HEK293 (cell line): ENCODE data around the gene TLE2.

Source experiments
- CTCF ChIA-PET: fragments of 350-600 bp; formaldehyde crosslinking; extraction: SDS; loops from one replicate; lab custom pipeline; 2021; ENCODE audit warnings: antibody characterized with exemption; lab: Yijun Ruan, JAX
- POLR2A ChIA-PET: fragments of 300-600 bp; formaldehyde crosslinking; extraction: SDS; loops from one replicate; lab custom pipeline; 2020; ENCODE audit warnings: antibody characterized with exemption, inconsistent platforms; lab: Yijun Ruan, JAX
- H3K27ac ChIP-seq: fragments of 200-500 bp; sonication (Bioruptor generic); 2 replicates; pipeline ENCODE4 v1.5.1; 2014; ENCODE audit warnings: low read depth, low read length, control low read depth, inconsistent platforms; ENCODE audit errors: extremely low read depth
- H3K36me3 ChIP-seq, 2 experiments: fragments of 200-500 bp in 1 of 2; sonication (Bioruptor generic) in 1 of 2; 1 replicate in 1 of 2; 2 replicates in 1 of 2; pipeline ENCODE4 v1.5.1; 2014 to 2017; ENCODE audit warnings: inconsistent platforms in 2 of 2, low read length in 2 of 2; ENCODE audit not compliant: control insufficient read depth in 2 of 2, insufficient read depth in 1 of 2
- H3K4me1 ChIP-seq: fragments of 200-500 bp; sonication (Bioruptor generic); 2 replicates; pipeline ENCODE4 v1.5.1; 2014; ENCODE audit warnings: mild to moderate bottlenecking, low read length, inconsistent platforms; ENCODE audit not compliant: control insufficient read depth, insufficient read depth
- H3K4me3 ChIP-seq: 2 replicates; pipeline ENCODE4 v1.5.1; 2011; ENCODE audit warnings: low read depth, mild to moderate bottlenecking, control low read depth, low read length, moderate library complexity
- H3K9me3 ChIP-seq: fragments of 200-500 bp; sonication (Bioruptor generic); 2 replicates; pipeline ENCODE4 v1.5.1; 2014; ENCODE audit warnings: low read depth, low read length, inconsistent platforms; ENCODE audit not compliant: control insufficient read depth, insufficient read depth
- AEBP2 ChIP-seq: fragments of 450-650 bp; formaldehyde crosslinking; IDR thresholded peaks from 2 replicates; pipeline ENCODE4 v1.5.1; 2016; ENCODE audit warnings: missing biosample characterization, missing genetic modification characterization, borderline replicate concordance
- GLI4 ChIP-seq: fragments of 450-650 bp; formaldehyde crosslinking; IDR thresholded peaks from 2 replicates; pipeline ENCODE4 v1.5.1; 2016; ENCODE audit warnings: missing biosample characterization, missing genetic modification characterization
- HOXC10 ChIP-seq: sonication (generic); formaldehyde crosslinking; IDR thresholded peaks from 2 replicates; pipeline ENCODE4 v1.8.1; 2023; ENCODE audit warnings: mild to moderate bottlenecking, missing genetic modification reagents
- KLF10 ChIP-seq: fragments of 450-650 bp; IDR thresholded peaks from 2 replicates; pipeline ENCODE4 v1.5.1; 2018; ENCODE audit warnings: missing biosample characterization, mild to moderate bottlenecking, missing genetic modification characterization
- MEIS1 ChIP-seq: sonication (generic); formaldehyde crosslinking; IDR thresholded peaks from 2 replicates; pipeline ENCODE4 v1.8.1; 2022; ENCODE audit warnings: missing genetic modification reagents, mild to moderate bottlenecking, borderline replicate concordance
- PRDM6 ChIP-seq: fragments of 450-650 bp; formaldehyde crosslinking; IDR thresholded peaks from 2 replicates; pipeline ENCODE4 v1.5.1; 2017; ENCODE audit warnings: missing biosample characterization, missing genetic modification characterization
- SCRT2 ChIP-seq: fragments of 450-650 bp; formaldehyde crosslinking; IDR thresholded peaks from 2 replicates; pipeline ENCODE4 v1.5.1; 2016; ENCODE audit warnings: missing biosample characterization, missing genetic modification characterization
- YY1 ChIP-seq: fragments of 450-650 bp; formaldehyde crosslinking; IDR thresholded peaks from 2 replicates; pipeline ENCODE4 v1.5.1; 2018; ENCODE audit warnings: missing biosample characterization, missing genetic modification characterization
- ZBTB17 ChIP-seq: fragments of 450-650 bp; formaldehyde crosslinking; IDR thresholded peaks from 2 replicates; pipeline ENCODE4 v1.5.1; 2016; ENCODE audit warnings: missing biosample characterization, missing genetic modification characterization
- ZIC2 ChIP-seq: fragments of 450-650 bp; formaldehyde crosslinking; IDR thresholded peaks from 2 replicates; pipeline ENCODE4 v1.5.1; 2016; ENCODE audit warnings: missing biosample characterization, missing genetic modification characterization
- ZNF175 ChIP-seq: fragments of 450-650 bp; formaldehyde crosslinking; IDR thresholded peaks from 2 replicates; pipeline ENCODE4 v1.5.1; 2016; ENCODE audit warnings: missing biosample characterization, missing genetic modification characterization
- ZNF2 ChIP-seq: fragments of 450-650 bp; formaldehyde crosslinking; IDR thresholded peaks from 2 replicates; pipeline ENCODE4 v1.5.1; 2016; ENCODE audit warnings: missing biosample characterization, missing genetic modification characterization
- ZNF366 ChIP-seq: fragments of 450-650 bp; formaldehyde crosslinking; conservative IDR thresholded peaks from 2 replicates; pipeline ENCODE4 v1.5.1; 2016; ENCODE audit warnings: missing biosample characterization, missing genetic modification characterization
- ZNF37A ChIP-seq: fragments of 450-650 bp; IDR thresholded peaks from 2 replicates; pipeline ENCODE4 v1.5.1; 2018; ENCODE audit warnings: missing biosample characterization, missing genetic modification characterization
- ZNF514 ChIP-seq: fragments of 450-650 bp; formaldehyde crosslinking; IDR thresholded peaks from 2 replicates; pipeline ENCODE4 v1.5.1; 2016; ENCODE audit warnings: missing biosample characterization, missing genetic modification characterization
- ZNF558 ChIP-seq: fragments of 450-650 bp; formaldehyde crosslinking; IDR thresholded peaks from 2 replicates; pipeline ENCODE4 v1.5.1; 2016; ENCODE audit warnings: missing biosample characterization, missing genetic modification characterization
- ZNF626 ChIP-seq: fragments of 450-650 bp; sonication (Bioruptor Pico); formaldehyde crosslinking; IDR thresholded peaks from 2 replicates; pipeline ENCODE4 v1.5.1; 2018; ENCODE audit warnings: missing biosample characterization, missing genetic modification characterization, inconsistent platforms
- ZNF629 ChIP-seq: fragments of 450-650 bp; formaldehyde crosslinking; IDR thresholded peaks from 2 replicates; pipeline ENCODE4 v1.5.1; 2017; ENCODE audit warnings: missing biosample characterization, missing genetic modification characterization
- TF ChIP-seq, protein P1 (sequence below): fragments of 450-650 bp; formaldehyde crosslinking; IDR thresholded peaks from 2 replicates; pipeline ENCODE4 v1.5.1; 2016; ENCODE audit warnings: missing biosample characterization, missing genetic modification characterization
- TF ChIP-seq, protein P2 (sequence below): fragments of 450-650 bp; formaldehyde crosslinking; IDR thresholded peaks from 2 replicates; pipeline ENCODE4 v1.5.1; 2016; ENCODE audit warnings: missing biosample characterization, missing genetic modification characterization

TLE2 gene

DNA sequence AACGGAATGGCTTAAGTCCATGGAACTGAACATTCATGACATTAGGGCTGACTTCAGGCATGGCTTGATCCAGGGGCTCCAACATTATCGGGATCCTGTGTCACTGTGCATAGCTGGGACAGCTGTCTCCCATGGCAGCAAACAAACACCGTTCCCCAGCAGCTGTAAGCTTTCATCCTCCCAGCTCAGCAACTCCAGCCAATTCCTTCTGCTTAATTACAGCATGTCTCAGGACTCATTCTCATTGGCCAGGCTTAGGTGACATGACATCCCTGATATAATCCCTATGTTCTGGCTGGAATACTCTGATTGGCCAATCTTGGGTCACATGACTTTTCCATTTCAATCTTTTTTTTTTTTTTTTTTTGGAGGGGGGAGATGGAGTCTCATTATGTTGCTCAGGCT, 44.1 kb upstream of the TLE2 start (continued):
- TF ChIP-seq ZNF626 (tag by site-specific recombination) (no peak), AEBP2 (no peak), KLF10 (no peak), ZNF514 (no peak), YY1 (tag by site-specific recombination) (no peak), MEIS1 (CRISPR knock-in tag) (no peak), ZNF2 (tag by site-specific recombination) (no peak), SCRT2 (no peak), ZNF366 (no peak), ZNF558 (tag by site-specific recombination) (no peak)
- TF ChIP-seq, all 188 proteins: peak for 7

GRCh38 chr19:3071768-3072167, 42.7 kb upstream of the TLE2 start:
- Histone ChIP-seq H3K9me3 (no peaks in the 10 kb centered on the region), H3K4me3 (no peak overlapping the region), H3K4me1 (no peaks in the 10 kb centered on the region), H3K36me3 (no peaks in the 10 kb centered on the region), H3K27ac (no peak overlapping the region)
- ChIA-PET CTCF (interaction anchor here (0.9 to 1.6 kb wide), 2 partner anchors 32 to 116 kb away, joined by 3 to 7 read pairs; no protein-coding TSS in a partner anchor), POLR2A (no interaction called here)
- TF ChIP-seq ZIC2 (tag by site-specific recombination) (0 out of 2 replicates have a peak, but pooled peaks have one; percentile 20), ZNF626 (tag by site-specific recombination) (no peak), GLI4 (no peak), ZNF629 (tag by site-specific recombination) (no peak), ZBTB17 (tag by site-specific recombination) (peak; percentile 35; the same call in 1 of the 2 replicates), ZNF175 (no peak), HOXC10 (CRISPR knock-in tag) (no peak), PRDM6 (tag by site-specific recombination) (no peak), ZNF37A (no peak)
- TF ChIP-seq, protein P1, sequence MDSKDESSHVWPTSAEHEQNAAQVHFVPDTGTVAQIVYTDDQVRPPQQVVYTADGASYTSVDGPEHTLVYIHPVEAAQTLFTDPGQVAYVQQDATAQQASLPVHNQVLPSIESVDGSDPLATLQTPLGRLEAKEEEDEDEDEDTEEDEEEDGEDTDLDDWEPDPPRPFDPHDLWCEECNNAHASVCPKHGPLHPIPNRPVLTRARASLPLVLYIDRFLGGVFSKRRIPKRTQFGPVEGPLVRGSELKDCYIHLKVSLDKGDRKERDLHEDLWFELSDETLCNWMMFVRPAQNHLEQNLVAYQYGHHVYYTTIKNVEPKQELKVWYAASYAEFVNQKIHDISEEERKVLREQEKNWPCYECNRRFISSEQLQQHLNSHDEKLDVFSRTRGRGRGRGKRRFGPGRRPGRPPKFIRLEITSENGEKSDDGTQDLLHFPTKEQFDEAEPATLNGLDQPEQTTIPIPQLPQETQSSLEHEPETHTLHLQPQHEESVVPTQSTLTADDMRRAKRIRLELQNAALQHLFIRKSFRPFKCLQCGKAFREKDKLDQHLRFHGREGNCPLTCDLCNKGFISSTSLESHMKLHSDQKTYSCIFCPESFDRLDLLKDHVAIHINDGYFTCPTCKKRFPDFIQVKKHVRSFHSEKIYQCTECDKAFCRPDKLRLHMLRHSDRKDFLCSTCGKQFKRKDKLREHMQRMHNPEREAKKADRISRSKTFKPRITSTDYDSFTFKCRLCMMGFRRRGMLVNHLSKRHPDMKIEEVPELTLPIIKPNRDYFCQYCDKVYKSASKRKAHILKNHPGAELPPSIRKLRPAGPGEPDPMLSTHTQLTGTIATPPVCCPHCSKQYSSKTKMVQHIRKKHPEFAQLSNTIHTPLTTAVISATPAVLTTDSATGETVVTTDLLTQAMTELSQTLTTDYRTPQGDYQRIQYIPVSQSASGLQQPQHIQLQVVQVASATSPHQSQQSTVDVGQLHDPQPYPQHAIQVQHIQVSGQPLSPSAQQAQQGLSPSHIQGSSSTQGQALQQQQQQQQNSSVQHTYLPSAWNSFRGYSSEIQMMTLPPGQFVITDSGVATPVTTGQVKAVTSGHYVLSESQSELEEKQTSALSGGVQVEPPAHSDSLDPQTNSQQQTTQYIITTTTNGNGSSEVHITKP (tag by site-specific recombination): peak; percentile 24; the same call in 1 of the 2 replicates
- TF ChIP-seq, protein P2, sequence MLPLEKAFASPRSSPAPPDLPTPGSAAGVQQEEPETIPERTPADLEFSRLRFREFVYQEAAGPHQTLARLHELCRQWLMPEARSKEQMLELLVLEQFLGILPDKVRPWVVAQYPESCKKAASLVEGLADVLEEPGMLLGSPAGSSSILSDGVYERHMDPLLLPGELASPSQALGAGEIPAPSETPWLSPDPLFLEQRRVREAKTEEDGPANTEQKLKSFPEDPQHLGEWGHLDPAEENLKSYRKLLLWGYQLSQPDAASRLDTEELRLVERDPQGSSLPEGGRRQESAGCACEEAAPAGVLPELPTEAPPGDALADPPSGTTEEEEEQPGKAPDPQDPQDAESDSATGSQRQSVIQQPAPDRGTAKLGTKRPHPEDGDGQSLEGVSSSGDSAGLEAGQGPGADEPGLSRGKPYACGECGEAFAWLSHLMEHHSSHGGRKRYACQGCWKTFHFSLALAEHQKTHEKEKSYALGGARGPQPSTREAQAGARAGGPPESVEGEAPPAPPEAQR (tag by site-specific recombination): no peak
